ENCODE results near the gene RNF207.

RNF207 gene

GRCh38 chr1:6251681-6252373, 45.9 kb downstream of the RNF207 start:
- DNase-seq: no peak

DNA sequence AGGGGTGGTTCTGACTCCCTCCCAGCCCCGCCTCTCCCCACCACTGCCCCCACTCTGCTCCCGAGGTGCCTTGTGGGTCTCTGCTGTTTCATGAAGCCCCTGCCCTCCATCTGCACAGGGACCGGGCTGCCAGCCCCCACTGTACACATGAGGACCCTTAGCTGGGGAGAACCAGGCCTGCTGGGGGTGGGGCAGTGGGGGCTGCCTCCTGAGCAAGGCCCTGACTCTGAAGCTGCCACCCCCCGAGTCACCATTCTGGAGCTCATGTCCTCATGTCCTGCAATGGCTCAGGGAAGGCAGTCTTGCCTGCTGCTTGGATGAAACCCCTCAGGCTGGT, 46.4 kb downstream of the RNF207 start:
- no peak for DNase-seq

DNA sequence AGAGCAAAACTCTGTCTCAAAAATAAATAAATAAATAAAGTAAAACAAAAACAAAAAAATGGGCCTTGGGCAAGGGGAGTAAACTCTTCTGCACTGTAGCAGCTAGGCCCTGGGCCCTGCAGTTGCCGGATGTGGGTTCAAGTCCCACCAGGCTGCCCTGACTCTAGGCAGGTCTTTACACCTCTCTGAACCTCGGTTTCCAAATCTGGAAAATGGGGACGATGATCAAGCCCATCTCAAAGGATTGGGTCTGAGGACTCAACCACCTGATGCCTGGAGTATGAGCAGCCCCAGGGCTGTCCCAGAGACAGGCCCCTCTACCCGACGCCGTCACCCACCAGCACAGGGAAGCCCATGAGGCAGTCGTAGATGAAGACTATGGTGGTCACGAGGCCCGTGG, 47.5 kb downstream of the RNF207 start:
- no peak for DNase-seq

DNA sequence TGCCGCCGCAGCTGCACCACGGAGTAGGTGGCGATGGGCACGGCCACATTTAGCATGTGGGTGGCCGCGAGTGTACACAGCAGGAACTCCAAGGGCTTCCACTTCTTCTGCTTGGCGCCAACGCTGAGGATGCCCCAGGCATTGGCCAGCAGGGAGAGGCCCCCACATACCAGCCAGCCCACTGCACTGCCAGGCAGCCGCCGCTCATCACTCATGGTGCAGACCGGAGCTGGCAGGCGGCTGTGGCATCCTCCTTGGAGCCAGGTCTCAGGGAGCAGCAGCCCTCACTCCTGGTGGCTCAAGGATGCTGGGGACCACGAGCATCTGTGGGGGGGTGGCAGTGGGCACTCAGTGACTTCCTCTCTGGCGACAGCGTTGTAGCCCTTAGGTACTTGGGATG, 48.8 kb downstream of the RNF207 start:
- no peak for DNase-seq

DNA sequence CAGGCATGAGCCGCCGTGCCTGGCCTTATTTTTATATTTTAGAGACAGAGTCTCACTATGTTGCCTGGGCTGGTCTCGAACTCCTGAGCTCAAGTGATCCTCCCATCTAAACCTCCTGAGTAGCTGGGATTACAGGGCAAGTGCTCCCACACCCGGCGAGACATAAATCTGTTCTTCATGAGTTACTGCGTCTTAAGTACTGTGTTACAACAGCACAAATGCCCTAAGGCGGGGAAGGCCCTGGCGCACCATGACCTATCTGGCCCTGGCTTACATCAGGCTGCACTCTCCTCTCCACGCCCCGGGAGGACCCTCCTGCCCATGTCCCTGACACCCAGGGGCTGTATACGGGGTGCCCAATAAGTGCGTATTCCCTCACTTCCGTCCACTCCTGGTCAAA, 50.7 kb downstream of the RNF207 start:
- DNase-seq: no peak

- DNase-seq: no peak
Measured at GRCh38 chr1:6257541-6258069, 51.7 kb downstream of the RNF207 start.

GRCh38 chr1:6258675-6259074, 52.8 kb downstream of the RNF207 start:
- DNase-seq: no peak

GRCh38 chr1:6259491-6260362, 53.8 kb downstream of the RNF207 start:
- peak; percentile 84 for DNase-seq

DNA sequence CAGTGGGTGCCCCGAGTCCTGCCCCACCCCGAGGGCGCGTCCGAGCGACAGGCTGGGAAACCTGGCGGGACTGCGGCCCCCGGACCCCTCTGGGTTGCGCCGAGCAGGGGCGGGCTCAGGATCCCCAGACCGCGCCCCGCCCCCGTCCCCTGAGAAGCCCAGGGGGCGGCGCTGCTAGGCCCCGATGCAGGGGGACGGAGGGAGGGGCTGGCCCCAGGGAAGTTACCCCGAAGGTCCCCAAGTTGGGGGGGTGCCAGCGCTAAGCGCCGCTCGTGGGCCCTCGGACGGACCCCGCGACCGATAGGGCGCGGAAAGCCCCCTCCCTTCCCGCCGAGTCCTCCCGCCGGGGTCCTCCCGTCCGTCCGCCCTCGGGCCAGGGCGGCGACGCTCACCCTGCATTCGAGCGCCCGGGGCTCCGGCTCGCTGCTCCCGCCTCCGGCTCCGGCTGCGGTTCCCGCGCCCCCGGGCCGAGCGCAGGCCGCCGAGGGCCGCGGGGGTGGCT, 54.6 kb downstream of the RNF207 start:
- DNase-seq: no peak

GRCh38 chr1:6260961-6261614, 55.2 kb downstream of the RNF207 start, which contains the start of gene GPR153:
GPR153 (minus strand) TSS chr1:6261098; CDS start chr1:6254905, 6,193 bp downstream.
- peak; percentile 29 for DNase-seq

GRCh38 chr1:6261615-6261995, 55.7 kb downstream of the RNF207 start:
- DNase-seq: no peak

DNA sequence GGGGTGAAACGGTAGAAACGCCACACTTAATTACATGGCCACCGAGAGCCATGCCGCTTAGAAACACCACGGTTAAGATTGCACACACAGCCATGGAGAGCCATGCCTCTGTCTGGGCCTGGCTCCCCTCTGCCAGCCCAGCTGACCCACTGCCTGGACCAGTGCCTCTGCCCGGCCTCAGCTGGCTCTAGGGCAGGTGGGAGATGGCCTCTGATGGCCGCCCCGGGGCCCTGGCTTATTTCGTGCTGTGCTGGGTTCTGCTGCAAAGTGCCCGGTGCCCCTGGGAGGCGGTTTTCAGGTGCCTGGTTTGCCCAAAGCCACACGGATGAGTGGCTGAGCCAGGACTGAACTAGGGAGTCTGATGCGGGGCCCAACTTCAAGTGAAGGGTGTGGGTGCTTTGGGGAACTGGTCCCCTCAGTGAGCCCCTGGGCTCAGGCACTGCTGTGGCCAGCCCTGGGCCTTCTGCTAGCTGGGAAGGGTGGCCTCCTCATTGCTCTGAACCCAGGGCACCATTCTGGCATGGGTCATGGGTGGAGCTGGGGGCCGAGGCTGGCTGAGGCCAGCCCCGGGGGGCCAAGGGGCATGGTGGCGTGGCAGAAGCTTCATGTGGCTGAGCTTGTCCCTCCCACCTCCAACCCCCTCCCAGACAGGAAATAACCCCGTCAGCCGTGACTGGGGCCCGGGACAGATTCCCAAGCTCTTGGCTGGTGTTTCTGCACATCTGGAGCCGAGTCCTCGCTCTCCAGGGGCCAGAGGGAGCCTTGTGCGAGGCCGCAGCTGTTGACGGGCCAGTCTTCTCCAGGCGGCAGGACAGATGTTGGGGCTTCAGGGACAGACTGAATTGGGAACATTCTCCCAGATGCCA, 56.9 kb downstream of the RNF207 start:
- DNase-seq: no peak

DNA sequence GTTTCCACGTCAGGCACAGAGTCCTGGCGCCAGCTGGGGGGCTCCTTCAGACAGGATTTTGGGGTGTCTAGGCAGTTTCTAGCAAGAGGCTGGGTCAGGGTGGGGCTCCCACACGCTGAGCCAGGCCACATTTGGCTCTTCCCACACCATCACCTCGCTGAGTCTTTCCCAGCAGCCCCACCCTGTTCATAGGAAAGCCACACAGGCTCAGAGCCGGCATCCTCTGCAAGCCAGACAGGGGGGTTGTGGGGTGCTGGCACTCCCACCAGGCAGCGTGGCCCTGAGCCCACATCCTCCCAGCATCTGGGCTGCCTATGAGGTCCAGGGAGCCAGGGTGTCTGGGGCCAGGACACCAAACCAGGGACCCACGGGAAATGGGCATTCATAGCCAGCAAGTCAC, 57.8 kb downstream of the RNF207 start:
- no peak for DNase-seq

DNA sequence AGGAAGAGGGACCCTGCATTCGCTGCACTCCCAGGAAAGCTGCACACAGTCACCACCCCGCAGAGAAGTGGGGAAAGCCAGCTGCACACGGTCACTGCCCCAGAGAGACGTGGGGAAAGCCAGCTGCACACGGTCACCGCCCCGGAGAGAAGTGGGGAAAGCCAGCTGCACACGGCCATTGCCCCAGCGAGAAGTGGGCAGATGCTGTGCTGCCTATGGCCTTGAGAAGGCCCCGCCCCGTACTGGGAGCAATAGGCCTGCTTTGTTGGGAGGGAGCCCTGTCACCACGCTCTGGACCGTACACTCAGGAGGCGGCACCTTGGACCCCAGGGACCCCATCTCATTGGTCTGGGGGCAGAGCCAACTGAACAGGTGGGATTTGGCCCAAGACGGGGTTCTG, 59.2 kb downstream of the RNF207 start:
- no peak for DNase-seq

DNA sequence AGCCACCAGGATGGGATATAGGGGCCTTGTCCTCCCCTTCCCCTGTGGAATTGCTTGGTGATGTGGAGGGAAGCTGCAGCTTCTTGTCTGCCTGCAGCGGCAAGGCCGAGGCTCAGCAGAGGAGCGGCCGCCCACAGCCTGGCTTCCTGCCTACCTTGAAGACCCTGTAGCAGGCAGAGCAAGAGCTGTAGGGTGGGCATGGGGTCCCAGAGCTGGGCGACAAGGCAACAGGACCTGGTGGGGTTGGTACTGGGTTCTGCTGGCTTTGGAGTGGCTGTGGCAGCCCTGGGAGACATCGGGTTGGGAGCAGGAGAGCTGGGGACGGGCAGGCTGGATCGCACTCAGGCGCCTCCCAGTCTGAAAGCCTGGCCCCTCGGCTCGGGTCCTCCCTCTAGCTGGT, 60.7 kb downstream of the RNF207 start:
- no peak for DNase-seq

DNA sequence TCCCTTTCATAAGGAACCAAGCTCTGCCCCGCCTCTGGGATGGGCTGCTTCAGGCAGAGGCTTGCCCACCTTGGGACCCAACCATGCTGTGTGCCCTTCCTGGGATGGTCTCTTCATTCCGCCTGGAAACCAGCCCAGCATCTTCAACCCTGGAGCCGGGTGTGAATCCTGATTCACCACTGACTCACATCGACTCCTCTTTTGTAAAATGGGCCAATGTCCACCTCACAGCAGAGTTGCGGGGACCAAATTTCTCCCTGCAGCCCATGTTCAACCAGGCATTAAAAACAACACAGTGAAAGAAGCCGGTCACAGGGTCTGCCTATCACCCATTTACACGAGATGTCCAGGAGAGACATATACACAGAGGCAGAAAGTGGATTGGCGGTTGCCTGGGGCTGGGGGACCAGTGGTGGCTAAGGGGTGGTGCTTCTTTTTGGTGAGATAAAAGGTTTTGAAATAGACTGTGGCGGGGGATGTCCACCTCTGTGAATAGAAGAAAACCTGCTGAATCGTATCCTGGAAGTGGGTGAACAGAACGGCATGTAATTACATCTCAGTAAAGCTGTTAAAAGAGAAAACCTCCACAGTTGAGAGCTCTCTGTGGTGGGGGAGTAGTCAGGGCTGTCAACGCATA, 61.9 kb downstream of the RNF207 start:
- no peak for DNase-seq

DNA sequence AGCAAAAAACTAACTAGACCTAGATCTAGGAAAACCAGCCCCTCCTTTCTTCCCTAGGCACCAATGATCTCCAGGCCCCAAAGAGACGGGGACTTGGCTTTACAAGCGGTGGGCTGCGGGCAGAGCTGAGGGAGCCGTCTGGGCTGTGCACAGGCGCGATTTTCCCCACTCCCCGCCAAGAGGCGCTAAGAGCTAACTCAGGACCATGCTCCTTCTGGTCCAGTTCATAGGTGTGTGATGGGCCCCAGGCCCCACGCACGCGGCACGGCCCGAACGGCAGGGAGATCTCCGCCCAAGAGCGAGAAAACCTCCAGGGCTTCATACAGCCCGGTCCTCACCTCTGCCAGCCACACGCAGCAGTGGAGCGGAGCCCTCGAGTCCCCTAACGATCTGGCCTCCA, 62.5 kb downstream of the RNF207 start:
- no peak for DNase-seq

GRCh38 chr1:6269296-6269695, 63.4 kb downstream of the RNF207 start:
- no peak for DNase-seq

- DNase-seq: no peak
Measured at GRCh38 chr1:6269720-6270400, 63.9 kb downstream of the RNF207 start.

GRCh38 chr1:6270401-6270800, 64.5 kb downstream of the RNF207 start:
- DNase-seq: no peak
